ENCODE results near the gene IGF1R.

The IGF1R gene

DNA sequence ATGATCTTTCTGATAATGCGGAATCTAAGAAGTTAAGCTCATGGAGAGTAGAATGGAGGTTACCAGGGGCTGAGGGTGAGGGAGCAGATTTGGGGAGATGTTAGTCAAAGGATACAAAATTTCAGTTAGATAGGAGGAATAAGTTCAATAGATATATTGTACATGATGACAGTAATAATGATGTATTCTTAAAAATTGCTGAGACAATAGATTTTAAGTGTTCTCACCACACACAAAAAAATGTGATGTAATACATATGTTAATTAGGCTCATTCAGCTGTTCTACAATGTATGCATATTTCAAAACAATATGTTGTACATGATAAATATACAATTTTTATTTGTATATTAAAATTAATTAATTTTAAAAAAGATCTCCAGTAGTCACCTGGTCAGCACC lies 277.9 kb downstream of the IGF1R start:
- DNase-seq = no peak

- DNase-seq = no peak
Measured at GRCh38 chr15:98927022-98927421, 278.7 kb downstream of the IGF1R start.

- DNase-seq = no peak
Measured at GRCh38 chr15:98927996-98928395, 279.7 kb downstream of the IGF1R start.

- DNase-seq = no peak
Measured at GRCh38 chr15:98930576-98930975, 282.2 kb downstream of the IGF1R start.

DNA sequence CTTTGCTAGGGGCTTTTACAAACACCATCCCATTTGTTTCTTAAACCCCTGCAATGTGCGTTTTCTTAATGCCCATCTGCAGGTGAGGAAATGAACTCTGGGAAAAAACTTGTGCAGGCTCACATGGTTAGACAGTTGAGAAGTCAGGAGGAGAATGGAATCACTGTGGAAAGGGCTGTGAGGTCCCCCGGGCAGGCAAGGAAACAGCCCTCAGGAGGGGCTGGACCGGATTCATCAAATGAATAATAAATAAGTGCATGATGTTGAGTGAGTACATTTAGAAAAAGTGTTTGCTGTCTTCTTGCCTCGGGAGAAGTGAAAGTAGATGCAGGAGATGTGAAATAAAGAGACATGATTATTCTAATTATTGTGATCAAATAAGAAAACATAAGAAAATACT lies 282.7 kb downstream of the IGF1R start:
- DNase-seq = no peak

GRCh38 chr15:98933406-98933805 lies 285.1 kb downstream of the IGF1R start:
- no peak for DNase-seq

- no peak for DNase-seq
Measured at GRCh38 chr15:98935736-98936135, 287.4 kb downstream of the IGF1R start.

DNA sequence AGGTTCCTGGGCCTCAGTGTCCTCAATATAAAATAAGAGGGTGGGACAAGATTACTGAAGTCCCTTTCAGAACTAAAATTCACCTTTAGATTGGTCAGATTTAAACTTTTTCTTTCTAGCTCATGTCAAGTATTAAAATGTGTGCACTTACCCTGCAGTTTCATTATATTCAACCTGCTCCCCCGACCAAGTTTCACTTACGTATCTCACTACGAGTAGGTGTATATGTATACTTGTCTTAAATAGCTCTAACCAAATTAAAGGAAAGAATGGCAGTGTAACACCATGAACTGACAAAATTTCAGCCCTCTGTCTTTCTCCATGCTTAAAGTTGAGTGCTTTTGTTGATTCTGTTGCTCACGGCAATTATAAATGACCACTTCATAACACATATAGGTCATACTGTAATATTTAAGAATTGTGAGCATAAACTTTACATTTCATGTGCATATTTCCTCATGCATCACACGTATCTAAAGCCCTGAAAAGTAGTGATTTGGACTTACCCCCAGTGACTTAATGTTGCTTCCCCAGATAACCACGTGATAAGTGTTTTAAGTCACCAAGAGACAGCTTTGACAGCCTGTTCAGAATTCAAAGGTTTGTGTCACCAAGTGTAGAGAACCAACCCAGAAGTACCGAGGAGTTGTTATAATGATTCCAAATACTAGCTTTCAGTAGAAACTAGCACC lies 289.2 kb downstream of the IGF1R start:
- no peak for DNase-seq

GRCh38 chr15:98938105-98938417 lies 289.7 kb downstream of the IGF1R start:
- DNase-seq = no peak

DNA sequence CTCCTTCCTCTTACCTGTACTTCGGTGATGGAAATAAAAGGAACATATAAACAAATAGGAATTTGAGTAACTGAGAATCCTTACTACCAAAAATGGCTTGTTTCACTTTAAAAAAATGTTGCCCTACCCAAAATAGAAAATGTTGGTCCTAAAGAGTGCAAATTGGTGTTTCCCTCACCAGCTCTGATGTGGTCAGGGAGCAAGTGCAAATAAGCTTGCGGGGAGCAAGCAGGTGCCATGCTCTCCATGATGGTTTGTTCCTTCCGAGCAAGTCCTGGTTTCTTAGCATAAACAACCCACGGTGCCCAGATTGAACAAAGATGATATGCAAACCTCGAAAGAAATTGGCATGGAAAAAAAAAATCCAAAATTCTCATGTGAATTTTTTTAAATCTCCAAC lies 290.5 kb downstream of the IGF1R start:
- no peak for DNase-seq

GRCh38 chr15:98939311-98940080 lies 291.2 kb downstream of the IGF1R start:
- no peak for DNase-seq

- no peak for DNase-seq
Measured at GRCh38 chr15:98941595-98942255, 293.4 kb downstream of the IGF1R start.

DNA sequence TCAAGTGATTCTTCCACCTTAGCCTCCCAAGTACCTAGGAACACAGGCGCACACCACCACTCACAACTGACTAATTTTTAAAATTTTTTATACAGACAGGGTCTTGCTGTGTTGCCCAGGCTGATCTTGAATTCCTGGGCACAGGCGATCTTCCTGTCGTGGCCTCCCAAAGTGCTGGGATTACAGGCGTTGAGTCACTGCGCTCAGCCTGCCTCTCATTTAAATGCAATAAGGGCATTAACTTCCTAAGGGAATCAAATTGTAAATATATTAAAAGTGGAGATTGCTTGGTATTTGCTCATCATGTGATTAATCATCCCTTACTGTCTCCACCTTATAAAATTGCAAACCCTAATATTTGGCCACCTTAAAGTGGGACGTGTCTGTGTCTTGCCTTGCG lies 294.1 kb downstream of the IGF1R start:
- DNase-seq = no peak

DNA sequence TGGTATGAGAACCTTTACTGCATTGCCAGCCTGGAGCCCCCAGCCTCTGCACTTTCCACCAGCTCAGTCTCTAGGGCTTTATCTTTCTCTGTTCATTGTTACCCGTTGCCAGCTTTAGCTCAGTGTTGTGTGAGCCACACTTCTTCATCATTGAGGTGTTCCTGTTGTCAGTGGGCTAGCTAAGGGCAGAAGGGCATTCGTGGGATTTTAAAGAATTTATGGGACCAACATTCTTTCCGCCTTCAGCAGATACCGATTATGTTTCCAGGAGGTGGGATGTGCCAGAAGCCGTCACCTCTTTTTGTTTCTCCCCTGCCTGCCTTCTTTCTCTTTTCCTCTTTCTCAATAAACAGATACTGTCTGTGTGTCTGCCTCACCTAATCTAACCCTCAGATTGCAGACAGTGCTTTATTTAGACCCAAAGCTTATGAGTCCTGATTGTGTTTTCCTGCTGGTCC lies 294.7 kb downstream of the IGF1R start:
- DNase-seq = no peak

GRCh38 chr15:98943601-98944151 lies 295.3 kb downstream of the IGF1R start:
- DNase-seq = no peak

DNA sequence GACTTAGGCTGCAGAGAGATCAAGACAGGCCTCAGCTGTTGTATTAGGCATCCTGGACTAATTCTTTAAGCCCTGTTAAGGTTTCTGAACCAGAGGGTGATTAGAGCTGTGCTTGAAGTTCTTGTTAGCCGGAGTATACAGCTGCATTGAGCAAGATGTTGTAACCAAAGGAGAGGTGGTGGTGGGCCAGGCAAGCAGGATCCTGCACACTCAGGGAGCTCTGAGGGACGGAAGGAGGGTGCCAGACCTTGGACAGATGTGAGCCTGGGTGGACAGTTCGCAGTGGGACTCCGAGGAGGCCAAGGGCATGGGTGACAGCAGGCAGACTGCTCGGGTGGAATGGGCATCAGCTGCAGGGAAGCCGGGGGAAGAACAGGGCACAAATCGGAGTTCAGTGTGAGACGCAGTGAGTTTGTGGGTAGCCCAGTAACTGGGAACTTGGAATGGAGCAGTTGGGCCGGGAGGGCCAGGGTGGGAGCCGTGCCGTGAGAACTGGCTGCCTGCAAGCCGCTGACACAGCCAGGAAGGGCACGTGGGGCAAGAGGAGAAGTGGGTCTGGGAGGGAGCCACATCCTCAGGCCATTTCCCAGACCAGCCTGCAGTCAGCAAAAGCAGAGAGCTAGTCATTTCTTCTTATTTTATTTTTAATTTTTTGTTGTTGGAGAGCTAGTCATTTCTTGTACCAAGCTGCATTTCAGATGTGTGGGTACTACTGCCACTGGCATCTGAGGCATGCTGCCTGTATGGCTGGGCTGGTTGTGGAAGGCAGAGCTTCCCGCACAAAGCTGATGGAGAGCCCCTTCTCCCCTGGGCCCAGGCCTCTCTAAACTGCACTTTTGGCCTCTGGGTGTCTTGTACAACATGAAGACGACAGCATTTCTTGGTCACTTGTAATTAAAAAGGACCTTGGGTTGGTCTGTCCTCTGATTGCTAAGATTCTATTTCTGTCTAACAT lies 298.2 kb downstream of the IGF1R start:
- no peak for DNase-seq

DNA sequence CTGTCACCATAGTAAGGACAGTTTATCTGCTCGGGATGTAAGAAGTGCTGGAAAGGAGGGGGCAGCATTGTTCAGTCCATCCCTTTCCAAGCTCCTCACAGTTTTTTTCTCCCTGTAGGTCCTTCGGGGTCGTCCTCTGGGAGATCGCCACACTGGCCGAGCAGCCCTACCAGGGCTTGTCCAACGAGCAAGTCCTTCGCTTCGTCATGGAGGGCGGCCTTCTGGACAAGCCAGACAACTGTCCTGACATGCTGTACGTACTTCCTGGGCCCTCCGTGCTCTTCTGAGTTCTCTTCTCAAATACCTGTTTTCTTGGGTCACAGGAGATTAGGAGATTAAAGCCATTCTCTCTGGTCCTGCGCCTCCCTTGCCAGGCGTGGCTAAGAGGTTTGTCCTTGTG lies 300.1 kb downstream of the IGF1R start:
- no peak for DNase-seq

- DNase-seq = no peak
Measured at GRCh38 chr15:98948941-98949340, 300.6 kb downstream of the IGF1R start.

DNA sequence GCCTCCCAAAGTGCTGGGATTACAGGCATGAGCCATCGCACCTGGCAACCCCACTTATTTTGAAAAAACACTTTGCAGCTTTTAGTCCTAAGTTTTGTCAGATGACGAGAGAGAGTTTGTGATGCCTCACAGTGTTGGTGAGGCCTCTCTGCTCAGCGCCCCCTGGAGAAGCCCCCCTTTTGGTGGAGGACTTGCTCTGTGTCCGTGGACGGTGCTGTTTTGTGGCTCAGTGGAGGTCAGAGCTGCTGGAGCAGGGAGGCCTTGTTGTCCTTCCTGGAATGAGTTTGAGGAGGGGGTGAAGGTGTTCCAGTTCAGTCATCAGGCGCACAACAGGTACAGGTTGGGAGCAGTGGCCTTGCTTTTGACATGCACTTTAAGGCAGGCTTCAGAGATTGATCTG lies 301.3 kb downstream of the IGF1R start:
- DNase-seq = no peak

DNA sequence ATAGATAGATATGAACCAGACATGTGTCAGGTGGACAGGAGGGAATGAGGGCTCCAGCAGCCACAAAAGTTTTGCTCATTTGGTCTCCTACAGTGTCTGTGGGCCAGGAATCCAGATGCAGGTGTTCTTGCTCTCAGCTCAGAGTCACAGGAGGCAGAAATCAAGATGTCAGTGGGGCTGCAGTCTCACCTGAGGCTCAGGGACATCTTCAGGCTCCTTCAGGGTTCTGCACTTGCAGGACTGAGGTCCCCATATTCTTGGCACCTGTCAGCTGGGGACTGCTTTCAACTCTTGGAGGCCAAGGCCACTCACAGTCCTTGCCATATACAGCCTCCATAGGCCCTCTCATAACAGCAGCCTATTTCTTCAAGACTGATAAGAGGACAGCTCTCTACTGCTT lies 301.9 kb downstream of the IGF1R start:
- DNase-seq = no peak

- DNase-seq = no peak
Measured at GRCh38 chr15:98951004-98951403, 302.7 kb downstream of the IGF1R start.

- DNase-seq = no peak
Measured at GRCh38 chr15:98951493-98952320, 303.4 kb downstream of the IGF1R start.
